ENCODE data around the gene TIMM9.
A peak's percentile ranks its signal among the peaks of the same experiment; 100 is the strongest.
"Not testable (repeated sequence)": the region's sequence is repeated elsewhere in the genome, so short reads cannot be mapped to it uniquely, and the experiment has no call there.

The TIMM9 gene

GRCh38 chr14:58376791-58377190 is 50.5 kb downstream of the TIMM9 start:
- no peak for DNase-seq
- intact Hi-C loops (cut with DNase I; ENCODE audit: low total_unique reads), result no loop called here
- H3K27ac ChIP-seq, result no peak overlapping the region
- H3K9me3 ChIP-seq, result no peaks in the 10 kb centered on the region
- peaks cover 42 to 62% (median 47%) of the 10 kb centered on the region in 3 donors for H3K36me3 ChIP-seq
- H3K27me3 ChIP-seq, result no peaks in the 10 kb centered on the region
- no peak overlapping the region for H3K4me3 ChIP-seq
- TF ChIP-seq, protein P1, sequence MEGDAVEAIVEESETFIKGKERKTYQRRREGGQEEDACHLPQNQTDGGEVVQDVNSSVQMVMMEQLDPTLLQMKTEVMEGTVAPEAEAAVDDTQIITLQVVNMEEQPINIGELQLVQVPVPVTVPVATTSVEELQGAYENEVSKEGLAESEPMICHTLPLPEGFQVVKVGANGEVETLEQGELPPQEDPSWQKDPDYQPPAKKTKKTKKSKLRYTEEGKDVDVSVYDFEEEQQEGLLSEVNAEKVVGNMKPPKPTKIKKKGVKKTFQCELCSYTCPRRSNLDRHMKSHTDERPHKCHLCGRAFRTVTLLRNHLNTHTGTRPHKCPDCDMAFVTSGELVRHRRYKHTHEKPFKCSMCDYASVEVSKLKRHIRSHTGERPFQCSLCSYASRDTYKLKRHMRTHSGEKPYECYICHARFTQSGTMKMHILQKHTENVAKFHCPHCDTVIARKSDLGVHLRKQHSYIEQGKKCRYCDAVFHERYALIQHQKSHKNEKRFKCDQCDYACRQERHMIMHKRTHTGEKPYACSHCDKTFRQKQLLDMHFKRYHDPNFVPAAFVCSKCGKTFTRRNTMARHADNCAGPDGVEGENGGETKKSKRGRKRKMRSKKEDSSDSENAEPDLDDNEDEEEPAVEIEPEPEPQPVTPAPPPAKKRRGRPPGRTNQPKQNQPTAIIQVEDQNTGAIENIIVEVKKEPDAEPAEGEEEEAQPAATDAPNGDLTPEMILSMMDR (IDR thresholded peaks at IDR 0.05), result no peak
- no peaks in the 10 kb centered on the region for H3K4me1 ChIP-seq

DNA sequence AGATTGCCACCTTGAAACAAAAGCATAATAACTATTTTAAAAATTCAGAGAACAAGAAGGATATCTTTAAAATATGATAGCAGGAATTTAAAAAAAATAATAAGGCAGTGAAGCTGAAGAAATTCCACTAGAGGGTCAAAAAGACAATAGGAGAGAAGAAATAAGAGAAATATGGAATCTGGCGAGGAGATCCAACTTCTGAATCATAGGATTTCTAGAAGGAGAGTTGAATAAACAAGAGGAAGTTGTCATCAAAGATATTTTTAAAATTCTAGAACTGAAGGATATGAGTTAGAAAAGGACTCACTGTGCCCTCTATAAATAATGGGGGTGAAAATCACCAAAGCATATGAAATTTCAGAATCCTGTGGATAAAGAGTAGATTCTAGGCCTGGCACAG is 58.4 kb downstream of the TIMM9 start:
- TF ChIP-seq, protein P1 (IDR thresholded peaks at IDR 0.05), result no peak
- no peaks in the 10 kb centered on the region for H3K9me3 ChIP-seq
- H3K27me3 ChIP-seq, result no peaks in the 10 kb centered on the region
- DNase-seq, result no peak
- intact Hi-C loops (cut with DNase I; ENCODE audit: low total_unique reads), result no loop called here
- H3K27ac ChIP-seq, result no peak overlapping the region
- peaks cover 47 to 86% (median 64%) of the 10 kb centered on the region in 3 donors for H3K36me3 ChIP-seq
- H3K4me3 ChIP-seq, result no peak overlapping the region
- H3K4me1 ChIP-seq, result no peaks in the 10 kb centered on the region

GRCh38 chr14:58367296-58367695 is 60.0 kb downstream of the TIMM9 start:
- intact Hi-C loops (cut with DNase I; ENCODE audit: low total_unique reads), result no loop called here
- Histone ChIP-seq H3K27me3 (no peaks in the 10 kb centered on the region), H3K4me3 (no peak overlapping the region), H3K4me1 (no peaks in the 10 kb centered on the region), H3K27ac (no peak overlapping the region), H3K36me3 (peaks cover 44 to 84% (median 51%) of the 10 kb centered on the region in 3 donors), H3K9me3 (no peaks in the 10 kb centered on the region)
- TF ChIP-seq, protein P1 (IDR thresholded peaks at IDR 0.05), result no peak
- DNase-seq, result peak in 1 of 2 donors; percentile 27

DNA sequence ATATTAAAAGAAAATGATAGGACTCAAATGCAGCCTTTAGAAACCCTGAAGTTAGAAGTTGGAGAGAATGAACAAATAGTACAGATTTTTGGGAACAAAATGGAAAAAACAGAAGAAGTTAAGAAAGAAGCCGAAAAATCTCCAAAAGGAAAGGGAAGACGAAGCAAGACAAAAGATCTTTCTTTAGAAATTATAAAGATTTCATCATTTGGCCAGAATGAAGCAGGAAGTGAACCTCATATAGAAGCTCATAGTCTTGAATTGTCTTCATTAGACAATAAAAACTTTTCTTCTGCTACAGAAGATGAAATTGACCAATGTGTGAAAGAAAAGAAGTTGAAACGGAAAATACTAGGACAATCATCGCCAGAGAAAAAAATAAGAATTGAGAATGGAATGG is 63.0 kb downstream of the TIMM9 start:
- peaks cover 61 to 90% (median 62%) of the 10 kb centered on the region in 3 donors for H3K36me3 ChIP-seq
- no peaks in the 10 kb centered on the region for H3K9me3 ChIP-seq
- intact Hi-C loops (cut with DNase I; ENCODE audit: low total_unique reads), result no loop called here
- TF ChIP-seq, protein P1 (IDR thresholded peaks at IDR 0.05), result no peak
- H3K4me1 ChIP-seq, result no peaks in the 10 kb centered on the region
- H3K27ac ChIP-seq, result no peak overlapping the region
- no peak overlapping the region for H3K4me3 ChIP-seq
- no peak for DNase-seq
- no peaks in the 10 kb centered on the region for H3K27me3 ChIP-seq

- no peaks in the 10 kb centered on the region for H3K4me1 ChIP-seq
- intact Hi-C loops (cut with DNase I; ENCODE audit: low total_unique reads), result no loop called here
- TF ChIP-seq, protein P1 (IDR thresholded peaks at IDR 0.05), result no peak
- no peak overlapping the region for H3K4me3 ChIP-seq
- no peaks in the 10 kb centered on the region for H3K27me3 ChIP-seq
- H3K27ac ChIP-seq, result no peak overlapping the region
- no peak for DNase-seq
- H3K9me3 ChIP-seq, result no peaks in the 10 kb centered on the region
- peaks cover 61 to 86% (median 61%) of the 10 kb centered on the region in 3 donors for H3K36me3 ChIP-seq
Observed at GRCh38 chr14:58362798-58363412, 64.4 kb downstream of the TIMM9 start.

DNA sequence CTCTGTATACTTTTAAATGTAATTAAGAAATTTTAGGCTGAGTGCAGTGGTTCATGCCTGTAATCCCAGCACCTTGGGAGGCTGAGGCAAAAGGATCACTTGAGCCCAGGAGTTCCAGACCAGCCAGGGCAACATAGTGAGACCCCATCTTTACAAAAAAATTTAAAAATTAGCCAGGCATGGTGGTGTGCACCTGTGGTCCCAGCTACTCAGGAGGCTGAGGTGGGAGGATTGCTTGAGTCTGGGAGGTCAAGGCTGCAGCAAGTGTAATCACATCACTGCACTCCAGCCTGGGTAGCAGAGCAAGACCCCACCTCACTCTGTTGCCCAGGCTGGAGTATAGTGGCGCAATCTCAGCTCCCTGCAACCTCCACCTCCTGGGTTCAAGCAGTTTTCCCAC is 65.1 kb downstream of the TIMM9 start:
- DNase-seq; H3K27ac ChIP-seq; H3K27me3 ChIP-seq; H3K4me3 ChIP-seq; H3K9me3 ChIP-seq; intact Hi-C loops (cut with DNase I; ENCODE audit: low total_unique reads); H3K4me1 ChIP-seq: not testable (repeated sequence)
- H3K36me3 ChIP-seq, result peaks cover 54 to 81% (median 56%) of the 10 kb centered on the region in 3 donors
